SK-N-SH treated with all-trans-retinoic acid at 6 μM for 48 hours (cell line): ENCODE results near the gene PPP2R1B.

Source experiments
- ATAC-seq: fragments of 200-7000 bp; cut with Tn5 transposase; 3 replicates; pipeline ENCODE4 v1.9.1; 2020; ENCODE audit warnings: mild to moderate bottlenecking, moderate library complexity
- BACH2 ChIP-seq: fragments of 250-450 bp; sonication (Bioruptor Pico); IDR thresholded peaks from 2 replicates; pipeline ENCODE4 v1.9.0; 2021; ENCODE audit warnings: mild to moderate bottlenecking, borderline replicate concordance
- CREB5 ChIP-seq: fragments of 250-450 bp; sonication (Bioruptor Pico); IDR thresholded peaks from 2 replicates; pipeline ENCODE4 v1.5.1; 2020; ENCODE audit warnings: low read depth, mild to moderate bottlenecking, moderate library complexity
- CSDC2 ChIP-seq: fragments of 250-450 bp; sonication (Bioruptor Pico); IDR thresholded peaks from 2 replicates; pipeline ENCODE4 v1.5.0; 2020; ENCODE audit warnings: mild to moderate bottlenecking, moderate library complexity
- CSRNP3 ChIP-seq: fragments of 250-450 bp; sonication (Bioruptor Pico); IDR thresholded peaks from 2 replicates; pipeline ENCODE4 v1.5.1; 2021; ENCODE audit warnings: mild to moderate bottlenecking, moderate library complexity
- ESRRG ChIP-seq: fragments of 250-450 bp; sonication (Bioruptor Pico); IDR thresholded peaks from 2 replicates; pipeline ENCODE4 v1.6.1; 2021; ENCODE audit warnings: mild to moderate bottlenecking
- GLIS3 ChIP-seq: fragments of 250-450 bp; sonication (Bioruptor Pico); IDR thresholded peaks from 2 replicates; pipeline ENCODE4 v1.5.0; 2020; ENCODE audit warnings: mild to moderate bottlenecking, moderate library complexity
- ISL1 ChIP-seq: fragments of 250-450 bp; sonication (Bioruptor Pico); IDR thresholded peaks from 2 replicates; pipeline ENCODE4 v2.1.2; 2022; ENCODE audit warnings: mild to moderate bottlenecking, moderate library complexity
- OSR1 ChIP-seq: fragments of 250-450 bp; sonication (Bioruptor Pico); IDR thresholded peaks from 2 replicates; pipeline ENCODE4 v1.8.0; 2022; ENCODE audit warnings: moderate library complexity, mild to moderate bottlenecking, inconsistent platforms
- PATZ1 ChIP-seq: fragments of 250-450 bp; sonication (Bioruptor Pico); IDR thresholded peaks from 2 replicates; pipeline ENCODE4 v1.8.0; 2020; ENCODE audit warnings: mild to moderate bottlenecking, moderate library complexity, borderline replicate concordance
- POU6F1 ChIP-seq: fragments of 250-450 bp; sonication (Bioruptor Pico); IDR thresholded peaks from 2 replicates; pipeline ENCODE4 v1.8.0; 2021; ENCODE audit warnings: low read depth, mild to moderate bottlenecking, moderate library complexity, borderline replicate concordance
- PPARA ChIP-seq: fragments of 250-450 bp; sonication (Bioruptor Pico); IDR thresholded peaks from 2 replicates; pipeline ENCODE4 v1.5.0; 2020; ENCODE audit warnings: mild to moderate bottlenecking, borderline replicate concordance
- RARB ChIP-seq: fragments of 250-450 bp; sonication (Bioruptor Pico); IDR thresholded peaks from 2 replicates; pipeline ENCODE4 v1.8.0; 2021; ENCODE audit warnings: mild to moderate bottlenecking, moderate library complexity
- SNAI2 ChIP-seq: fragments of 250-450 bp; sonication (Bioruptor Pico); IDR thresholded peaks from 2 replicates; pipeline ENCODE4 v1.5.0; 2020; ENCODE audit warnings: mild to moderate bottlenecking, moderate library complexity
- TCF4 ChIP-seq: fragments of 250-450 bp; sonication (Bioruptor Pico); IDR thresholded peaks from 2 replicates; pipeline ENCODE4 v1.8.0; 2021; ENCODE audit warnings: mild to moderate bottlenecking, moderate library complexity, borderline replicate concordance
- TOX ChIP-seq: fragments of 250-450 bp; sonication (Bioruptor Pico); IDR thresholded peaks from 2 replicates; pipeline ENCODE4 v1.8.0; 2021; ENCODE audit warnings: mild to moderate bottlenecking, moderate library complexity, borderline replicate concordance
- ZC3H10 ChIP-seq: fragments of 250-450 bp; sonication (Bioruptor Pico); IDR thresholded peaks from 2 replicates; pipeline ENCODE4 v1.5.1; 2021; ENCODE audit warnings: mild to moderate bottlenecking, moderate library complexity
- ZFP3 ChIP-seq: fragments of 250-450 bp; sonication (Bioruptor Pico); IDR thresholded peaks from 2 replicates; pipeline ENCODE4 v1.5.0; 2020; ENCODE audit warnings: mild to moderate bottlenecking, moderate library complexity
- ZFP30 ChIP-seq: fragments of 450-650 bp; formaldehyde crosslinking; IDR thresholded peaks from 2 replicates; pipeline ENCODE4 v1.5.0; 2022; ENCODE audit warnings: mild to moderate bottlenecking, moderate library complexity
- ZNF565 ChIP-seq: fragments of 450-650 bp; formaldehyde crosslinking; conservative IDR thresholded peaks from 2 replicates; pipeline ENCODE4 v1.5.0; 2020; ENCODE audit warnings: low read depth, mild to moderate bottlenecking, moderate library complexity
- ZNF70 ChIP-seq: fragments of 450-650 bp; formaldehyde crosslinking; IDR thresholded peaks from 2 replicates; pipeline ENCODE4 v1.5.0; 2020; ENCODE audit warnings: mild to moderate bottlenecking, moderate library complexity
- ZNF8 ChIP-seq: fragments of 450-650 bp; formaldehyde crosslinking; IDR thresholded peaks from 2 replicates; pipeline ENCODE4 v1.5.0; 2020; ENCODE audit warnings: mild to moderate bottlenecking, moderate library complexity

PPP2R1B gene

GRCh38 chr11:111778047-111778558 is 11.9 kb upstream of the PPP2R1B start:
- TF ChIP-seq CSRNP3 (no peak), CSDC2 (no peak)

GRCh38 chr11:111777094-111778046 is 11.2 kb upstream of the PPP2R1B start:
- peak; percentile 94 for ATAC-seq
- no peak for TF ChIP-seq ZC3H10 (CRISPR knock-in tag)
- TF ChIP-seq PATZ1 (CRISPR knock-in tag): no peak
- no peak for TF ChIP-seq BACH2 (CRISPR knock-in tag)
- TF ChIP-seq TCF4 (CRISPR knock-in tag): no peak
- no peak for TF ChIP-seq SNAI2 (CRISPR knock-in tag)
- TF ChIP-seq CSRNP3: no peak
- no peak for TF ChIP-seq ZFP30
- no peak for TF ChIP-seq ZNF565 (CRISPR knock-in tag)
- TF ChIP-seq CSDC2: no peak
- no peak for TF ChIP-seq OSR1 (CRISPR knock-in tag)
- TF ChIP-seq GLIS3 (CRISPR knock-in tag): no peak
- TF ChIP-seq TOX (CRISPR knock-in tag): no peak
- TF ChIP-seq RARB (CRISPR knock-in tag): no peak
- TF ChIP-seq ZFP3 (CRISPR knock-in tag): no peak
- TF ChIP-seq PPARA (CRISPR knock-in tag): no peak
- TF ChIP-seq ISL1 (CRISPR knock-in tag): no peak
- TF ChIP-seq, all 23 proteins: peak for 0

More at GRCh38 chr11:111778047-111778558, 11.9 kb upstream of the PPP2R1B start:
- no peak for ATAC-seq

GRCh38 chr11:111776398-111777093 is 10.4 kb upstream of the PPP2R1B start:
- ATAC-seq: no peak; the same call in 2 of the 3 replicates

More at GRCh38 chr11:111776398-111777093, 10.4 kb upstream of the PPP2R1B start:
- TF ChIP-seq ZC3H10 (CRISPR knock-in tag) (no peak), POU6F1 (no peak), PATZ1 (CRISPR knock-in tag) (no peak), BACH2 (CRISPR knock-in tag) (no peak), OSR1 (CRISPR knock-in tag) (no peak), ZNF8 (CRISPR knock-in tag) (no peak), ZFP3 (CRISPR knock-in tag) (no peak), TCF4 (CRISPR knock-in tag) (no peak), ZNF70 (CRISPR knock-in tag) (no peak), ZNF565 (CRISPR knock-in tag) (no peak), ESRRG (CRISPR knock-in tag) (no peak), RARB (CRISPR knock-in tag) (no peak), ISL1 (CRISPR knock-in tag) (no peak), CREB5 (no peak)
- TF ChIP-seq, all 23 proteins: peak for 0
